WERI-Rb-1 (cell line): ENCODE measurements around the gene COTL1.

Experiments
- DNase-seq: peaks from one replicate; pipeline ENCODE4 v3.0.0-alpha.2; 2020
- H3K27ac ChIP-seq: fragments of 250-450 bp; sonication (Bioruptor Pico); 2 replicates; pipeline ENCODE4 v1.5.1; 2020; ENCODE audit warnings: mild to moderate bottlenecking, moderate library complexity
- H3K27me3 ChIP-seq: fragments of 250-450 bp; sonication (Bioruptor Pico); 2 replicates; pipeline ENCODE4 v1.5.1; 2021; ENCODE audit warnings: mild to moderate bottlenecking, low read depth, moderate library complexity; ENCODE audit not compliant: insufficient read depth, severe bottlenecking
- H3K36me3 ChIP-seq: fragments of 250-450 bp; sonication (Bioruptor Pico); 2 replicates; pipeline ENCODE4 v1.5.1; 2020; ENCODE audit warnings: mild to moderate bottlenecking, moderate library complexity
- H3K4me3 ChIP-seq: 2 replicates; pipeline ENCODE4 v1.5.1; 2011; ENCODE audit warnings: low read depth, mild to moderate bottlenecking, control low read depth, low read length
- H3K9me3 ChIP-seq: fragments of 250-450 bp; sonication (Bioruptor Pico); 2 replicates; pipeline ENCODE4 v1.5.1; 2021; ENCODE audit warnings: mild to moderate bottlenecking, moderate library complexity; ENCODE audit not compliant: severe bottlenecking
- TF ChIP-seq, protein P1 (sequence below): IDR thresholded peaks from 2 replicates; pipeline ENCODE4 v1.5.1; 2011; ENCODE audit warnings: low read depth, mild to moderate bottlenecking, control low read depth, inconsistent platforms, low read length

COTL1 gene

DNA sequence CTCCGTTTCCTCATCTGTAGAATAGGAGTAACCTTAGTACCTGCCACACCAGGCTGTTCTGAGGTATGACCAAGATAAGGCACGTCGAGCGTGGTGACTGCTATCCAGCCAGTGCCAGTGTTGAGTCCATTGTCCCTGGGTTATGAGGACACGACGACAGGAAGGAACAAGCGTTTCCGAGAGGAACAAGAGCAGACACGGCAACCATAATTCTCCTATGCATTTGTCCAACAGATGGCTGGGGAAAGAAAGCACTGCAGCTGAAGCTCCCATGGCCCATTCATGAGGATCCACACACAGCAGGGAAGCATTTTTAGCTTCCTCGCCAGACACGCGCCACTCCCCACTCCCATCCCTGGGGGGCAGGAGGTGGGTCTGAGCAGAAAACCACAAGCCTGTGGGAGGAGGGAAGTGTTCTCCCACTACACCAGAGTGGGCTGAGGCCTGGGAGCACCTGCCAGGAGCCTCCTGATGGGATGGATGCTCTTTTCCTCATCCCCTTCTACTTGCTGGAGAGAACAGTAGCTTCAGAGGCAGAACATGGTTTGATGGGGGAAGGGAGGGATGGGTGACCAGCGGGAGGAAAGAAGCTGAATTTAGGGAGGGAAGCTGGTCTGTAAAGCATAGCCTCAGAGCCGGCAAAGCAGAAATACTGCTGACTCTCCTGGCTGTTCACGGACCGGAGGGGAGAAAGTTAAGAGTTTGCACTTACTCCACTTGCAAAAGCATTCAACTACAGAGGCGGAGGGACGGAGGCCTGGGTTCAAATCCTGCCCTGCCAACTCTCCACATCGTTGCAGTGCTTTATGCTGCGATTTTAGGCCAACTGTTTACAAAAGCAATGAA lies 2.7 kb downstream of the COTL1 start:
- Histone ChIP-seq H3K27ac (no peak overlapping the region), H3K4me3 (no peak overlapping the region), H3K36me3 (peaks cover 9% of the 10 kb centered on the region; the same call in 1 of the 2 replicates), H3K9me3 (no peaks in the 10 kb centered on the region), H3K27me3 (no peaks in the 10 kb centered on the region)
- TF ChIP-seq, protein P1, sequence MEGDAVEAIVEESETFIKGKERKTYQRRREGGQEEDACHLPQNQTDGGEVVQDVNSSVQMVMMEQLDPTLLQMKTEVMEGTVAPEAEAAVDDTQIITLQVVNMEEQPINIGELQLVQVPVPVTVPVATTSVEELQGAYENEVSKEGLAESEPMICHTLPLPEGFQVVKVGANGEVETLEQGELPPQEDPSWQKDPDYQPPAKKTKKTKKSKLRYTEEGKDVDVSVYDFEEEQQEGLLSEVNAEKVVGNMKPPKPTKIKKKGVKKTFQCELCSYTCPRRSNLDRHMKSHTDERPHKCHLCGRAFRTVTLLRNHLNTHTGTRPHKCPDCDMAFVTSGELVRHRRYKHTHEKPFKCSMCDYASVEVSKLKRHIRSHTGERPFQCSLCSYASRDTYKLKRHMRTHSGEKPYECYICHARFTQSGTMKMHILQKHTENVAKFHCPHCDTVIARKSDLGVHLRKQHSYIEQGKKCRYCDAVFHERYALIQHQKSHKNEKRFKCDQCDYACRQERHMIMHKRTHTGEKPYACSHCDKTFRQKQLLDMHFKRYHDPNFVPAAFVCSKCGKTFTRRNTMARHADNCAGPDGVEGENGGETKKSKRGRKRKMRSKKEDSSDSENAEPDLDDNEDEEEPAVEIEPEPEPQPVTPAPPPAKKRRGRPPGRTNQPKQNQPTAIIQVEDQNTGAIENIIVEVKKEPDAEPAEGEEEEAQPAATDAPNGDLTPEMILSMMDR = no peak
- no peak for DNase-seq

DNA sequence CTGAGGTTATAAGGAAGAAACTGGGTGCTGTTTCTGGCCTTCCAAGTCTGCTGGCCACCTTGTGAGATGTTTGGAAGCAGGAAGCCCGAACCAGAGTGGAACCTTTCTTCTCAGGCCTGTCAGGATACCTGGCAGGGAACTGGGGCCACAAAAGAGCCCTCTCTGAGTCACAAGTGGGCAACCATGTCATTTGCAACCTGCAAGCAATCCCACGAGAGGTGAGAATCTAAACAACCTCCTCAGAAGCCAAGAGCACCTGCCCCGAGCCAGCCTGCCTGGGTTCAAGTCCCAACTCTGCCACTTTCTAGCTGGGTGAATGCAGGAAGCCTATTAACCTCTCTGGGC lies 3.3 kb downstream of the COTL1 start:
- no peak overlapping the region for H3K4me3 ChIP-seq
- no peak overlapping the region for H3K27ac ChIP-seq
- no peaks in the 10 kb centered on the region for H3K9me3 ChIP-seq
- H3K27me3 ChIP-seq = no peaks in the 10 kb centered on the region
- H3K36me3 ChIP-seq = peaks cover 9% of the 10 kb centered on the region; the same call in 1 of the 2 replicates
- TF ChIP-seq, protein P1 = no peak
- no peak for DNase-seq

DNA sequence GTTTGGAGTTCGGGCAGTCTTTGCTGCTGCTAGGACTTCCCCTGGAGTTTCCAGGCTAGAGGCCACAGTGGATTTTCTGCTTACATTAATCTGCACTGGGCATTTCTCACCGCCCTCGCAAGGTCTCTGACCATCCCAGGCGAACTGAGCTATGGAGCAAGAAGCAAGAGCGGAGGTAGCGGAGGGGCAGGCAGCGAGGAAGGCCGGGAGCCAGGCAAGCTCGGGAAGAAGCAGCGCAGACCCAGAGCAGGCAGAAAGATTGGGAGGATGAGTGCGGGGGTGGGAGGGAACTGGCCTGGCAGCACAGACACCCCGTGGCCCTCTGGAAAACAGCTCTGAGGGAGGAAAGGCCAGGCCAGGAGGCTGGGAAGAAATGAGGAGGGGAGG lies 3.8 kb downstream of the COTL1 start:
- H3K4me3 ChIP-seq = no peak overlapping the region
- no peaks in the 10 kb centered on the region for H3K9me3 ChIP-seq
- no peak for DNase-seq
- TF ChIP-seq, protein P1 = no peak
- H3K27ac ChIP-seq = no peak overlapping the region
- H3K27me3 ChIP-seq = no peaks in the 10 kb centered on the region
- H3K36me3 ChIP-seq = peaks cover 9% of the 10 kb centered on the region; the same call in 1 of the 2 replicates

DNA sequence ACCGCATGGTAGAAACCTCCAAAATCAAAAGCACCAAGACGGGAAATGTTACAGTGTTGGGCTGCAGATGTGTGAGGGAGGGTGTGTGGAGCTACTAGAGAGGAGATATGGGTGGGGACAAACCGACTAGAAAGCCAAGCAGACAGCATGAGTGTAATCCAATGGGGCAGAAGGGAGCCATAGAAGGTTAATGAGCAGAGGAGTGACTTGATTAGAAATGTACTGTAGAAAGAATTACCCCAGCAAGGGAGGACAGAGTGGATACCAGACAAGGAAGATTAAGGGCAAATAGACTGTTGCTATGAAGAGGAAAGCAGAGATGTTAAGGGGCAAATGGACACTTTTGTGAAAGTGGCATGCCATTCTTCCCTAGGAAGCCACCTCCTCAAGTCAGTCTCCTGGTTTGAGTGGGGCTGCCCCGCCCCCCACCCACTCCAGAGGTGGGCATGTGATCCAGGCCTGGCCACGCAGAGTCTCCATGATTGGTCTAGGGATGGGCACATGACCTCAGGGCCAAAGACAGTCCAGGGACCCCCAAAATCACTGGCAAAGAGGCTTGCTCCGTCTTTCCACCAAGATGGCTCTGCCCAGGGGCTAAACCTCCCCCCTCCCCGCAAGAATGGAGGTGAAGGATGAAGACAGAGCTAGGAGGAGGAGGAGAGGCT lies 4.3 kb downstream of the COTL1 start:
- H3K36me3 ChIP-seq = peaks cover 9% of the 10 kb centered on the region; the same call in 1 of the 2 replicates
- no peak overlapping the region for H3K27ac ChIP-seq
- DNase-seq = no peak
- TF ChIP-seq, protein P1 = no peak
- H3K27me3 ChIP-seq = no peaks in the 10 kb centered on the region
- H3K4me3 ChIP-seq = no peak overlapping the region
- no peaks in the 10 kb centered on the region for H3K9me3 ChIP-seq

DNA sequence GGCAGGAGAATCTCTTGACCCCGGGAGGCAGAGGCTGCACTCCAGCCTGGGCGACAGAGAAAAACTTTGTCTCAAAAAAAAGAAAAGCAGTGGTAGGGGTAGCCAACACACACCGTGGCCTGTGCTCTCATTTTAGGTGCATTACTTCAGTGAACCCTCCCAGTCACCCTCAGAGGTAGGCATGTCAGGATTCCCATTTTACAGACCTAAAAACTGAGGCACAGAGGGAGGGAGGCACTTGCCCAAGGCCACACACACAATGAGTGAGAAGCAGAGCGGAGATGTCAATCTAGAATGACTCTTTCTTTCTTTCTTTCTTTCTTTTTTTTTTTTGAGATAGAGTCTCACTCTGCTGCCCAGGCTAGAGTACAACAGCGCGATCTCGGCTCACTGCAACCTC lies 5.2 kb downstream of the COTL1 start:
- TF ChIP-seq, protein P1 = no peak
- Histone ChIP-seq H3K9me3 (no peaks in the 10 kb centered on the region), H3K27me3 (no peaks in the 10 kb centered on the region), H3K27ac (no peak overlapping the region), H3K4me3 (no peak overlapping the region), H3K36me3 (peaks cover 9% of the 10 kb centered on the region; the same call in 1 of the 2 replicates)
- DNase-seq = no peak
